Embryonic facial prominence (tissue), 1 donor: ENCODE data around the gene GFER.
"Not testable (repeated sequence)": the region's sequence is repeated elsewhere in the genome, so short reads cannot be mapped to it uniquely, and the experiment has no call there.

Experiments
- DNase-seq: peaks from one replicate; pipeline ENCODE4 v3.0.0-alpha.2; 2016; ENCODE audit errors: extremely low spot score

The GFER gene

GRCh38 chr16:1983544-1984346 lies at the start of gene GFER:
Gene GFER (plus strand): TSS chr16:1984193. CDS start chr16:1984219, 26 bp downstream.
- no peak for DNase-seq

- no peak for DNase-seq
These were observed 47.0 kb upstream of the GFER start for GRCh38 chr16:1936945-1937479.

GRCh38 chr16:1938316-1938715 lies 45.7 kb upstream of the GFER start:
- DNase-seq = no peak

GRCh38 chr16:1938910-1939309 lies 45.1 kb upstream of the GFER start:
- no peak for DNase-seq

GRCh38 chr16:1939833-1940232 lies 44.2 kb upstream of the GFER start:
- DNase-seq = not testable (repeated sequence)

GRCh38 chr16:1940273-1941161 lies 43.5 kb upstream of the GFER start:
- DNase-seq = no peak

- DNase-seq = no peak
These were observed 42.6 kb upstream of the GFER start for GRCh38 chr16:1941162-1942046.

GRCh38 chr16:1942047-1942809 lies 41.8 kb upstream of the GFER start:
- no peak for DNase-seq

GRCh38 chr16:1942810-1943726 lies 40.9 kb upstream of the GFER start, which contains the start of gene MSRB1:
Gene MSRB1 (minus strand): TSS chr16:1943199. CDS start chr16:1943156, 43 bp downstream.
- DNase-seq = peak; percentile 94

- no peak for DNase-seq
These were observed 39.3 kb upstream of the GFER start for GRCh38 chr16:1944612-1945199.

GRCh38 chr16:1945559-1946391 lies 38.2 kb upstream of the GFER start:
- no peak for DNase-seq

- no peak for DNase-seq
These were observed 37.3 kb upstream of the GFER start for GRCh38 chr16:1946495-1947368.

GRCh38 chr16:1947369-1947670 lies 36.7 kb upstream of the GFER start:
- DNase-seq = no peak

GRCh38 chr16:1949507-1949906 lies 34.5 kb upstream of the GFER start:
- DNase-seq = no peak

GRCh38 chr16:1950047-1950446 lies 33.9 kb upstream of the GFER start:
- no peak for DNase-seq

GRCh38 chr16:1950559-1950958 lies 33.4 kb upstream of the GFER start:
- no peak for DNase-seq

GRCh38 chr16:1953734-1954133 lies 30.3 kb upstream of the GFER start:
- DNase-seq = no peak
